ENCODE results near the gene EGF.

- TF ChIP-seq CTCF (IDR thresholded peaks at IDR 0.05; ENCODE audit: low read length): no peak
- TF ChIP-seq EZH2 (IDR thresholded peaks at IDR 0.05; ENCODE audit: borderline replicate concordance, low read length): no peak
These were observed 76.9 kb downstream of the EGF start for GRCh38 chr4:109989618-109990017.

Measured in OCI-LY1 (cell line).